IPS DF 4.7 (cell line): ENCODE measurements around the gene NHP2.
A peak's percentile ranks its signal among the peaks of the same experiment; 100 is the strongest.
"Not testable (repeated sequence)": the region's sequence is repeated elsewhere in the genome, so short reads cannot be mapped to it uniquely, and the experiment has no call there.

Source experiments
- DNase-seq: peaks from one replicate; pipeline ENCODE4 v3.0.0-alpha.2; 2013; ENCODE audit warnings: low spot score; ENCODE audit errors: extremely low read depth

The NHP2 gene

GRCh38 chr5:178153530-178154340, at the start of gene NHP2:
TSS of gene NHP2 (minus strand) at chr5:178153885. CDS start at chr5:178153817, 68 bp downstream.
- DNase-seq: peak; percentile 91

- no peak for DNase-seq
Measured at GRCh38 chr5:178202541-178202940, 48.9 kb upstream of the NHP2 start.

- no peak for DNase-seq
Measured at GRCh38 chr5:178201927-178202235, 48.2 kb upstream of the NHP2 start.

- no peak for DNase-seq
Measured at GRCh38 chr5:178201221-178201926, 47.7 kb upstream of the NHP2 start.

- no peak for DNase-seq
Measured at GRCh38 chr5:178199581-178200434, 46.1 kb upstream of the NHP2 start.

- no peak for DNase-seq
Measured at GRCh38 chr5:178198706-178199105, 45.0 kb upstream of the NHP2 start.

GRCh38 chr5:178198151-178198550, 44.5 kb upstream of the NHP2 start:
- not testable (repeated sequence) for DNase-seq

GRCh38 chr5:178196986-178197385, 43.3 kb upstream of the NHP2 start:
- DNase-seq: no peak

GRCh38 chr5:178196281-178196812, 42.7 kb upstream of the NHP2 start:
- DNase-seq: no peak

GRCh38 chr5:178194026-178194425, 40.3 kb upstream of the NHP2 start:
- no peak for DNase-seq

GRCh38 chr5:178193251-178193809, 39.6 kb upstream of the NHP2 start:
- DNase-seq: no peak

- no peak for DNase-seq
Measured at GRCh38 chr5:178192787-178193186, 39.1 kb upstream of the NHP2 start.

GRCh38 chr5:178192244-178192643, 38.6 kb upstream of the NHP2 start:
- no peak for DNase-seq

GRCh38 chr5:178191661-178192060, 38.0 kb upstream of the NHP2 start:
- no peak for DNase-seq

GRCh38 chr5:178189433-178189832, 35.7 kb upstream of the NHP2 start:
- DNase-seq: no peak

- no peak for DNase-seq
Measured at GRCh38 chr5:178187014-178187413, 33.3 kb upstream of the NHP2 start, which contains the start of gene GMCL2. TSS of gene GMCL2 (minus strand) at chr5:178187371. CDS start at chr5:178187299, 72 bp downstream.

GRCh38 chr5:178186427-178186826, 32.7 kb upstream of the NHP2 start:
- no peak for DNase-seq

- no peak for DNase-seq
Measured at GRCh38 chr5:178182158-178182876, 28.6 kb upstream of the NHP2 start.

GRCh38 chr5:178180141-178180863, 26.6 kb upstream of the NHP2 start:
- peak; percentile 95 for DNase-seq

- DNase-seq: no peak
Measured at GRCh38 chr5:178177569-178177968, 23.9 kb upstream of the NHP2 start.
